MM.1S (cell line): ENCODE data around the gene TBC1D22B.
"Not testable (repeated sequence)": the region's sequence is repeated elsewhere in the genome, so short reads cannot be mapped to it uniquely, and the experiment has no call there.

Experiments used
- DNase-seq: peaks from one replicate; pipeline ENCODE4 v3.0.0-alpha.2; 2015
- H2AFZ ChIP-seq: fragments of 300-600 bp; sonication (generic); 2 replicates; pipeline ENCODE4 v1.6.0; 2016; ENCODE audit warnings: antibody characterized with exemption, low read length
- H3F3A ChIP-seq: fragments of 300-600 bp; sonication (generic); 2 replicates; pipeline ENCODE4 v1.6.1; 2016; ENCODE audit warnings: mild to moderate bottlenecking, antibody characterized with exemption, low read length, moderate library complexity, mixed read lengths; ENCODE audit not compliant: insufficient read depth
- H3K27ac ChIP-seq: fragments of 300-600 bp; sonication (generic); 2 replicates; pipeline ENCODE4 v1.5.1; 2016; ENCODE audit warnings: mild to moderate bottlenecking, low read length
- H3K27me3 ChIP-seq: fragments of 300-600 bp; sonication (generic); replicated peaks from 2 replicates; pipeline ENCODE4 v1.6.0; 2016; ENCODE audit warnings: low read length; ENCODE audit not compliant: insufficient read depth
- H3K36me3 ChIP-seq: fragments of 300-600 bp; sonication (generic); replicated peaks from 2 replicates; pipeline ENCODE4 v1.6.1; 2016; ENCODE audit warnings: mild to moderate bottlenecking, low read length, mixed read lengths; ENCODE audit not compliant: insufficient read depth
- H3K4me1 ChIP-seq: fragments of 300-600 bp; sonication (generic); 2 replicates; pipeline ENCODE4 v1.6.1; 2016; ENCODE audit warnings: low read length, mixed read lengths
- H3K4me2 ChIP-seq: fragments of 300-600 bp; sonication (generic); 2 replicates; pipeline ENCODE4 v1.6.0; 2016; ENCODE audit warnings: low read depth, low read length
- H3K4me3 ChIP-seq: fragments of 300-600 bp; sonication (generic); 2 replicates; pipeline ENCODE4 v1.5.1; 2016; ENCODE audit warnings: low read length, mixed read lengths
- H3K79me2 ChIP-seq: fragments of 300-600 bp; sonication (generic); 2 replicates; pipeline ENCODE4 v1.6.1; 2016; ENCODE audit warnings: mixed run types, low read length, mixed read lengths
- H3K9ac ChIP-seq: fragments of 300-600 bp; sonication (generic); 2 replicates; pipeline ENCODE4 v1.6.1; 2016; ENCODE audit warnings: low read length, mixed read lengths
- H3K9me2 ChIP-seq: fragments of 300-600 bp; sonication (generic); replicated peaks from 2 replicates; pipeline ENCODE4 v1.6.1; 2016; ENCODE audit warnings: mild to moderate bottlenecking, low read length, mixed read lengths; ENCODE audit not compliant: insufficient read depth
- H3K9me3 ChIP-seq: fragments of 300-600 bp; sonication (generic); replicated peaks from 2 replicates; pipeline ENCODE4 v1.6.1; 2016; ENCODE audit warnings: mild to moderate bottlenecking, low read length, mixed read lengths; ENCODE audit not compliant: insufficient read depth
- H4K20me1 ChIP-seq: fragments of 300-600 bp; sonication (generic); 2 replicates; pipeline ENCODE4 v1.6.1; 2016; ENCODE audit warnings: mild to moderate bottlenecking, low read length, moderate library complexity, mixed read lengths; ENCODE audit not compliant: insufficient read depth
- CTCF ChIP-seq: fragments of 300-600 bp; sonication (generic); IDR thresholded peaks from 2 replicates; pipeline ENCODE4 v1.5.1; 2016; ENCODE audit warnings: antibody characterized with exemption, low read length, mixed read lengths
- EZH2 ChIP-seq: fragments of 300-600 bp; sonication (generic); optimal IDR thresholded peaks from 2 replicates; pipeline ENCODE3; 2017; ENCODE audit warnings: low read depth, mild to moderate bottlenecking, antibody characterized with exemption, low read length, mixed read lengths
- EZH2phosphoT487 ChIP-seq: fragments of 300-600 bp; sonication (generic); IDR thresholded peaks from 2 replicates; pipeline ENCODE4 v1.6.1; 2018; ENCODE audit warnings: antibody characterized with exemption, low read length

TBC1D22B gene

GRCh38 chr6:37306624-37307222 lies 49.2 kb downstream of the TBC1D22B start:
- peak; percentile 86 for DNase-seq
- TF ChIP-seq EZH2 (no peak), CTCF (peak; percentile 44)

GRCh38 chr6:37307484-37307883 lies 49.9 kb downstream of the TBC1D22B start:
- H3K4me3 ChIP-seq, H2AFZ ChIP-seq, DNase-seq, H3K9me3 ChIP-seq, H3K79me2 ChIP-seq, H4K20me1 ChIP-seq, H3K27me3 ChIP-seq, H3K9me2 ChIP-seq, H3K36me3 ChIP-seq: not testable (repeated sequence)
- Histone ChIP-seq H3K4me2 (peak overlapping the region; percentile 42; the same call in 1 of the 2 replicates), H3K27ac (peak overlapping the region; percentile 84), H3K4me1 (peaks cover 54% of the 10 kb centered on the region), H3F3A (peaks cover 13% of the 10 kb centered on the region), H3K9ac (peak overlapping the region; percentile 27)

More at GRCh38 chr6:37306624-37307222, 49.2 kb downstream of the TBC1D22B start:
- Histone ChIP-seq H3K79me2 (no peaks in the 10 kb centered on the region), H3K9ac (peak overlapping the region; percentile 27; the same call in 1 of the 2 replicates), H4K20me1 (no peaks in the 10 kb centered on the region), H3K27ac (peak overlapping the region; percentile 84), H3K27me3 (no peaks in the 10 kb centered on the region), H2AFZ (no peak overlapping the region), H3K9me3 (no peaks in the 10 kb centered on the region), H3K4me1 (peaks cover 54% of the 10 kb centered on the region), H3K36me3 (no peaks in the 10 kb centered on the region), H3K4me2 (peak overlapping the region; percentile 42), H3K4me3 (no peak overlapping the region), H3K9me2 (no peaks in the 10 kb centered on the region), H3F3A (peaks cover 13% of the 10 kb centered on the region)

GRCh38 chr6:37308069-37308815 lies 50.7 kb downstream of the TBC1D22B start:
- no peak overlapping the region for H3K9ac ChIP-seq
- TF ChIP-seq CTCF (no peak), EZH2phosphoT487 (no peak), EZH2 (no peak)

GRCh38 chr6:37309046-37309445 lies 51.5 kb downstream of the TBC1D22B start:
- H3K9me2 ChIP-seq: no peaks in the 10 kb centered on the region
- peaks cover 53% of the 10 kb centered on the region for H3K4me1 ChIP-seq
- peaks cover 13% of the 10 kb centered on the region for H3F3A ChIP-seq
- H3K36me3 ChIP-seq: no peaks in the 10 kb centered on the region
- H3K27me3 ChIP-seq: no peaks in the 10 kb centered on the region
- no peak overlapping the region for H3K4me3 ChIP-seq
- H3K79me2 ChIP-seq: no peaks in the 10 kb centered on the region
- H2AFZ ChIP-seq: no peak overlapping the region
- H3K4me2 ChIP-seq: no peak overlapping the region
- no peak for TF ChIP-seq EZH2phosphoT487
- no peak for TF ChIP-seq CTCF
- no peak for TF ChIP-seq EZH2
- peak overlapping the region; percentile 12; the same call in 1 of the 2 replicates for H3K27ac ChIP-seq
- no peaks in the 10 kb centered on the region for H4K20me1 ChIP-seq
- no peaks in the 10 kb centered on the region for H3K9me3 ChIP-seq
- DNase-seq: peak; percentile 36
- H3K9ac ChIP-seq: peak overlapping the region; percentile 1; the same call in 1 of the 2 replicates

More at GRCh38 chr6:37308069-37308815, 50.7 kb downstream of the TBC1D22B start:
- Histone ChIP-seq H3K27me3 (no peaks in the 10 kb centered on the region), H3F3A (peaks cover 13% of the 10 kb centered on the region), H3K4me1 (peaks cover 54% of the 10 kb centered on the region), H3K27ac (peak overlapping the region; percentile 84; the same call in 1 of the 2 replicates), H2AFZ (no peak overlapping the region), H3K9me3 (no peaks in the 10 kb centered on the region), H3K36me3 (no peaks in the 10 kb centered on the region), H3K4me2 (no peak overlapping the region), H3K79me2 (no peaks in the 10 kb centered on the region), H4K20me1 (no peaks in the 10 kb centered on the region), H3K9me2 (no peaks in the 10 kb centered on the region), H3K4me3 (no peak overlapping the region)
- no peak for DNase-seq
